Ishikawa (cell line): ENCODE results near the gene CCT3.

Experiments used
- CEBPB ChIP-seq: IDR thresholded peaks from 2 replicates; pipeline ENCODE4 v1.6.1; 2012
- CREB1 ChIP-seq: IDR thresholded peaks from 2 replicates; pipeline ENCODE4 v1.6.1; 2012; ENCODE audit warnings: low read depth
- EGR1 ChIP-seq: IDR thresholded peaks from 2 replicates; pipeline ENCODE4 v1.6.1; 2012
- EP300 ChIP-seq: IDR thresholded peaks from 2 replicates; pipeline ENCODE4 v1.6.1; 2012; ENCODE audit warnings: borderline replicate concordance
- FOXM1 ChIP-seq: IDR thresholded peaks from 2 replicates; pipeline ENCODE4 v1.6.1; 2012; ENCODE audit warnings: low read depth, borderline replicate concordance
- RAD21 ChIP-seq: IDR thresholded peaks from 2 replicates; pipeline ENCODE4 v1.6.1; 2012; ENCODE audit warnings: low read depth
- REST ChIP-seq: IDR thresholded peaks from 2 replicates; pipeline ENCODE4 v1.6.1; 2012; ENCODE audit warnings: low read depth, mild to moderate bottlenecking
- TAF1 ChIP-seq: IDR thresholded peaks from 2 replicates; pipeline ENCODE4 v1.6.1; 2012; ENCODE audit warnings: low read depth, mild to moderate bottlenecking
- TCF12 ChIP-seq: IDR thresholded peaks from 2 replicates; pipeline ENCODE4 v1.6.1; 2012; ENCODE audit warnings: low read depth
- TEAD4 ChIP-seq: IDR thresholded peaks from 2 replicates; pipeline ENCODE4 v1.6.1; 2012
- YY1 ChIP-seq: IDR thresholded peaks from 2 replicates; pipeline ENCODE4 v1.6.1; 2012; ENCODE audit warnings: low read depth
- ZBTB7A ChIP-seq: IDR thresholded peaks from 2 replicates; pipeline ENCODE4 v1.6.1; 2012; ENCODE audit warnings: low read depth
- TF ChIP-seq, protein P1 (sequence below): IDR thresholded peaks from 2 replicates; pipeline ENCODE4 v1.6.1; 2012
- TF ChIP-seq, protein P2 (sequence below): IDR thresholded peaks from 2 replicates; pipeline ENCODE4 v1.6.1; 2012

DNA sequence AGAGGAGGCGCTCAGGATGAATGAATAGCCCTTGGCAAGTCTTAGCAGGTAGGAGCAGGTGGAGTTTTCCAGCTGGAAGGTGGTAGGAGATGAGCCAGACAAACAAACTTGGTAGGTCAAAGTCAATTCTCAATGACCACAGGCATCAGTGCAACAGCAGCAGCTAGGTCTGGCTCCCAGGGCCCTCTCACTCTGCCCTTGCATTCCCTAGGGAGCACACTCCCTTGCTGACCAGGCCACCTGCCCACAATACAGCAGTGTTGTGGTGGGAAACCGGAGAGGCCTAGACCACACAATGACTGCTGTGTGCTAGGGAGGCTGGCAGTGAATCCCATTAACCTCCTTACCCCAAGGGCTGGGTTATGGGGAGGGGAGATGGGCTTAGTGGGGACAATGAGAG is 77.2 kb downstream of the CCT3 start:
- TF ChIP-seq TEAD4 (no peak), CEBPB (no peak), REST (no peak), FOXM1 (no peak), EGR1 (no peak), CREB1 (no peak), YY1 (no peak), RAD21 (no peak), TAF1 (no peak), EP300 (no peak), ZBTB7A (no peak), TCF12 (no peak)
- TF ChIP-seq, protein P1, sequence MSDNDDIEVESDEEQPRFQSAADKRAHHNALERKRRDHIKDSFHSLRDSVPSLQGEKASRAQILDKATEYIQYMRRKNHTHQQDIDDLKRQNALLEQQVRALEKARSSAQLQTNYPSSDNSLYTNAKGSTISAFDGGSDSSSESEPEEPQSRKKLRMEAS: no peak
- TF ChIP-seq, protein P2, sequence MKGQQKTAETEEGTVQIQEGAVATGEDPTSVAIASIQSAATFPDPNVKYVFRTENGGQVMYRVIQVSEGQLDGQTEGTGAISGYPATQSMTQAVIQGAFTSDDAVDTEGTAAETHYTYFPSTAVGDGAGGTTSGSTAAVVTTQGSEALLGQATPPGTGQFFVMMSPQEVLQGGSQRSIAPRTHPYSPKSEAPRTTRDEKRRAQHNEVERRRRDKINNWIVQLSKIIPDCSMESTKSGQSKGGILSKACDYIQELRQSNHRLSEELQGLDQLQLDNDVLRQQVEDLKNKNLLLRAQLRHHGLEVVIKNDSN: no peak
